Calu3 (cell line): ENCODE data around the gene SCRT2. TPM values are rescaled to one million over a fixed set of nuclear protein-coding genes. Genes with fewer than 3 reads are reported as not detected.

Experiments
- BruUV-seq: library from RNA; stranded (reverse); fragments of 400-500 nt; replicated peaks from 2 replicates; lab custom pipeline; 2021; lab: Mats Ljungman, UMichigan
- CTCF ChIA-PET: fragments of 300-600 bp; sonication (Branson Sonifier 250); formaldehyde crosslinking; loops from one replicate; lab custom pipeline; 2022; ENCODE audit warnings: antibody characterized with exemption; lab: Charles Lee
- DNase-seq: peaks from one replicate; pipeline ENCODE4 v3.0.0; 2022
- H3K27ac Mint-ChIP-seq: one replicate; pipeline ENCODE4 v1.8.0; 2022; ENCODE audit warnings: mixed read lengths; ENCODE audit not compliant: unreplicated experiment
- H3K27me3 Mint-ChIP-seq: one replicate; pipeline ENCODE4 v1.8.0; 2022; ENCODE audit warnings: mixed read lengths; ENCODE audit not compliant: unreplicated experiment
- H3K36me3 Mint-ChIP-seq: one replicate; pipeline ENCODE4 v1.8.0; 2022; ENCODE audit warnings: mild to moderate bottlenecking, moderate library complexity, mixed read lengths; ENCODE audit not compliant: insufficient read depth, unreplicated experiment
- H3K4me1 Mint-ChIP-seq: one replicate; pipeline ENCODE4 v1.8.0; 2022; ENCODE audit warnings: mild to moderate bottlenecking, low read depth, mixed read lengths; ENCODE audit not compliant: unreplicated experiment
- H3K4me3 Mint-ChIP-seq: one replicate; pipeline ENCODE4 v1.8.0; 2022; ENCODE audit warnings: mild to moderate bottlenecking, low read depth, moderate library complexity, mixed read lengths; ENCODE audit not compliant: unreplicated experiment
- H3K9me3 Mint-ChIP-seq: one replicate; pipeline ENCODE4 v1.8.0; 2022; ENCODE audit warnings: low read depth, mixed read lengths; ENCODE audit not compliant: unreplicated experiment
- intact Hi-C: fragments of 100-400 bp; cut with micrococcal nuclease; formaldehyde crosslinking; loops from one replicate; pipeline ENCODE4 v1.10.0; 2022; ENCODE audit not compliant: unreplicated experiment
- total RNA-seq: library from RNA; stranded (reverse); gene quantifications from 2 replicates; pipeline ENCODE4 v1.2.3, GENCODE V29; 2022
- TF ChIP-seq, protein P1 (sequence below): fragments of 200-600 bp; IDR thresholded peaks from one replicate; pipeline ENCODE4 v1.8.0; 2022; ENCODE audit warnings: antibody characterized with exemption; ENCODE audit not compliant: unreplicated experiment

Gene SCRT2
- total RNA-seq, 1 experiment from 2014 or later: not detected

DNA sequence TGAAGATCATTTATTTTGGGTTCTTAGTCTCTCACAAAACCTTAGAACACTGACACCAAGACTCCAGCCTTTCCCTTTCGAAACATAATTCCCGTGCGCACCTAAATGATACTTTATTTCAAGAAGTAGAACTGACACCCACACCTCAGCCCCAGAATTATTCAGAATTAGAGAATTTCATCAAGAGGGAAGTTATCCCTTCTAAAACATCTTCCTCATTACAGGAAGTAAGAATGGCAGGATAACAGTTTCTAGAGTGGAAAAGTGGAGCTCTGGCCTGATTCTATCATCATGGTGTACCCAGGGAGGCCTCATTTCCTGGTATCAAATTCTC lies 21.2 kb downstream of the SCRT2 start:
- intact Hi-C loops: loop anchor here (5.0 kb wide), 1 partner anchor 83 kb away; no protein-coding TSS in a partner anchor
- no TSS peak for BruUV-seq
- Mint-ChIP-seq H3K4me3 (peak overlapping the region; percentile 83), H3K36me3 (peaks cover 29% of the 10 kb centered on the region), H3K27ac (no peak overlapping the region), H3K4me1 (peaks cover 17% of the 10 kb centered on the region), H3K9me3 (no peaks in the 10 kb centered on the region), H3K27me3 (peaks cover 24% of the 10 kb centered on the region)
- no peak for DNase-seq
- TF ChIP-seq, protein P1, sequence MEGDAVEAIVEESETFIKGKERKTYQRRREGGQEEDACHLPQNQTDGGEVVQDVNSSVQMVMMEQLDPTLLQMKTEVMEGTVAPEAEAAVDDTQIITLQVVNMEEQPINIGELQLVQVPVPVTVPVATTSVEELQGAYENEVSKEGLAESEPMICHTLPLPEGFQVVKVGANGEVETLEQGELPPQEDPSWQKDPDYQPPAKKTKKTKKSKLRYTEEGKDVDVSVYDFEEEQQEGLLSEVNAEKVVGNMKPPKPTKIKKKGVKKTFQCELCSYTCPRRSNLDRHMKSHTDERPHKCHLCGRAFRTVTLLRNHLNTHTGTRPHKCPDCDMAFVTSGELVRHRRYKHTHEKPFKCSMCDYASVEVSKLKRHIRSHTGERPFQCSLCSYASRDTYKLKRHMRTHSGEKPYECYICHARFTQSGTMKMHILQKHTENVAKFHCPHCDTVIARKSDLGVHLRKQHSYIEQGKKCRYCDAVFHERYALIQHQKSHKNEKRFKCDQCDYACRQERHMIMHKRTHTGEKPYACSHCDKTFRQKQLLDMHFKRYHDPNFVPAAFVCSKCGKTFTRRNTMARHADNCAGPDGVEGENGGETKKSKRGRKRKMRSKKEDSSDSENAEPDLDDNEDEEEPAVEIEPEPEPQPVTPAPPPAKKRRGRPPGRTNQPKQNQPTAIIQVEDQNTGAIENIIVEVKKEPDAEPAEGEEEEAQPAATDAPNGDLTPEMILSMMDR: no peak
- CTCF ChIA-PET: no interaction called here

DNA sequence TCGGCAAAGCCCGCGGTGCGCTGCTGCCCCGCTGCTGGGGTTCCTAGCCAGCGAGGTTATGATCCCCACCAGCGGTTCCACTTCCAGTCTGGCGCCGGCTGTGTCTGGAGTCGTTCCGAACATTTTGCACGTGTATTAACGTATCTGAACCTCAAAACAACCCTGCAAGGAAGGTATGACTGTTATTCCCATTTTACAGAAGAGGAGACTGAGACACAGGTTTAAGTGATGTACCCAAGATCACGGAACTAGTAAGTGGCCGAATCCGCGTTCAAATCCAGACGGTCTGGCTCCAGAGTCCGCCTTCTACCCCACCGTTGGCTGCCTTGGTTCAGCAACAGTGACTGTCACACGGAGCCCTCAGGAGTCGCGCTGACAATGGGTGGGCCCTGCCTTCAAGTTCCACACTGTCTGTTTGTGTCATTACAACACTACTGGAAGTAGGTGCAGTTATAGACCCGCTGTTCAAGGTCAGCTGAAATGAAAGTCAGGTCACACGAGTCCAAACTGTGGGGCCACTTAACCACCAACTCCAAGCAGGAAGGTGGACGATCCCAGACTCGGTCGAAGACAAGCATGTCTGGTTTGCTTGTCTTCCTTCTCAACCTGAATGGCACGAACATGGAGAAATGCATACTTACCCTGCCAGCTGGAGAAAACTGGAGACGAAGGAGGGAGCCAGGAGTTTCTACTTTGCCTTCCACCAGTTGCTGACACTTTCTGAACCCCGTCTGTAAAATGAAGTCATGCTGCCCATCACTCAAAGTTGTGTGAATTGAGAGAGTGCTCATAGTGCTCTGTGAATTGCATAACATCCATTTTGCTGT lies 21.8 kb downstream of the SCRT2 start:
- Mint-ChIP-seq H3K4me1 (peaks cover 17% of the 10 kb centered on the region), H3K4me3 (peak overlapping the region; percentile 83), H3K9me3 (no peaks in the 10 kb centered on the region), H3K36me3 (peaks cover 29% of the 10 kb centered on the region), H3K27me3 (peaks cover 19% of the 10 kb centered on the region), H3K27ac (no peak overlapping the region)
- intact Hi-C loops: loop anchor here (5.0 kb wide), 1 partner anchor 83 kb away; no protein-coding TSS in a partner anchor
- BruUV-seq: TSS peak; percentile 91
- TF ChIP-seq, protein P1: no peak
- DNase-seq: no peak
- CTCF ChIA-PET: no interaction called here

DNA sequence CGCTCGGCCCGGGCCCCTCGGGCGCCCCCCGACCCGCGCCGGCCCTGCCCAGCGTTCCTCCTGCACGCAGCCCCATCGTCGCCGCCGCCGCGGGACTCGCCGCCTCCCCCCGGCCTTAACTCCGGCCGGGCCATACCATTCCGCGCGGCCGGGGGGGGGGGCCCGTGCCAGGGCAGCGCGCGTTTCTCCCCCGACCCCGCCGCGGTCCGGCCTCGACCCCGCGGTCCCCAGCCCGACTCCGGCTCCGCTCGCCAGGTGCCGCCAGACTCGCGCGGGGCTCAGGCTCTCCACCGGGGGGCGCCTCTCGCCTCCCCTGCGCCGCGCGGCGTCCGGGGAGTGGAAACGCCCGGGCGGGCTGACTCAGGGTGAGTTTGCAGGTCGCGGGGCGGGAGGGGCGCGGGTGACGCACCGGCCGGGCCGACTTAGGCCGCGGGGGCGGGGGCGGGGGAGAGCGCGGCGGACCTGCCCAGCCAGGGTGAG lies 22.5 kb downstream of the SCRT2 start, which contains the start of gene SRXN1:
SRXN1 (minus strand) TSS at position 91 of the 480 bp plus-strand sequence; CDS start at position 76, 15 bp downstream.
- peak; percentile 91 for DNase-seq
- peaks cover 13% of the 10 kb centered on the region for H3K27me3 Mint-ChIP-seq
- BruUV-seq: no TSS peak
- peak within 1 kb of the TSS; percentile 83 for H3K4me3 Mint-ChIP-seq
- H3K36me3 Mint-ChIP-seq: peaks cover 29% of the 10 kb centered on the region
- intact Hi-C loops: loop anchor here (5.0 kb wide), 1 partner anchor 84 kb away; no protein-coding TSS in a partner anchor
- peaks cover 17% of the 10 kb centered on the region for H3K4me1 Mint-ChIP-seq
- H3K9me3 Mint-ChIP-seq: no peaks in the 10 kb centered on the region
- H3K27ac Mint-ChIP-seq: peak within 1 kb of the TSS; percentile 19
- CTCF ChIA-PET: no interaction called here
- TF ChIP-seq, protein P1: peak; percentile 69

DNA sequence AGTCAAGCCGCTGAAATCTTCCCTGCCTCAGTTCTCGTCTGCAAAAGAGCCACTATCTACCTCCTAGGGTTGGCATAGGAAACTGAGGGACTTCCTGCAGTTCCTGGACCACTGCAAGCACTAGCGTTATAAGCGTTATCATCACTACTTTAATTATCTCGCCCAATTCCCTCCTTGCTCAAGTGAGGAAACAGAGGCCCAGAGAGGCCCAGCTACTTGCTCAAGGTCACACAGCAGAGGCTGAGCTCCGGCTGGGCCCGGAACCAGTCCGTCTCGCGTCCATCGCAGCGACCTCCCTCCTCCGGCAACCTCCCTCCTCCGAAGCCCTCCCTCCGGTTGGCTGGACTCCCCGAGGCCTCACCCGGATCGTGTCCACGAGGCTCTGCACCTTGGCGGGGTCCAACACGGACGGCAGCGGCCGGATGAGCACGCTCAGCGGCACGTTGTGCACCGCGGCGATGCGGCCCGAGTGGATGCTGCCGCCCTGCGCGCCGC lies 22.9 kb downstream of the SCRT2 start:
- Mint-ChIP-seq H3K27me3 (peaks cover 8% of the 10 kb centered on the region), H3K27ac (peak overlapping the region; percentile 19), H3K4me1 (peaks cover 17% of the 10 kb centered on the region), H3K4me3 (peak overlapping the region; percentile 83), H3K9me3 (no peaks in the 10 kb centered on the region), H3K36me3 (peaks cover 29% of the 10 kb centered on the region)
- no TSS peak for BruUV-seq
- TF ChIP-seq, protein P1: no peak
- DNase-seq: peak; percentile 20
- CTCF ChIA-PET: interaction anchor here (0.9 kb wide), 1 partner anchor 14 kb away, joined by 4 read pairs; no protein-coding TSS in a partner anchor
- intact Hi-C loops: loop anchor here (5.0 kb wide), 1 partner anchor 85 kb away; no protein-coding TSS in a partner anchor
